Hematopoietic multipotent progenitor cell treated with erythropoietin and hydrocortisone succinate and interleukin-3 and kit ligand, for 6 days (in vitro differentiated cells): ENCODE data around the gene NAV1.
A peak's percentile ranks its signal among the peaks of the same experiment; 100 is the strongest.
"Not testable (repeated sequence)": the region's sequence is repeated elsewhere in the genome, so short reads cannot be mapped to it uniquely, and the experiment has no call there.

Experiments used
- DNase-seq: peaks from one replicate; pipeline ENCODE4 v3.0.0-alpha.2; 2015

NAV1 gene

GRCh38 chr1:201565771-201566528 is 27.0 kb downstream of the NAV1 start:
- DNase-seq, result no peak

DNA sequence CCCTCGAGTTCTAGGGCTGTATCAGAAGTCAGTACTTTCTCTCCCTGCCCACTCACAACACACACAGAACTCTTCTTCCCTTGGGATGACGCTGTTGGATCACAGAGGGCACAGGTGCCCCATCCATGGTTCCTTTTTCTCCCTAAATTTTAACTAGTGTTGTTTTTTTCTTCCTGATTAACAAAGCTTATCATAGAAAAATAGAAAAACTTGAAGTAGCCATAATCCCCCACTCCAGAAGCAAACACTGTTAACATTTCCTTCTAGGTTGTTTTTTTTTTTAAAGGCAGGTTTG is 27.5 kb downstream of the NAV1 start:
- no peak for DNase-seq

DNA sequence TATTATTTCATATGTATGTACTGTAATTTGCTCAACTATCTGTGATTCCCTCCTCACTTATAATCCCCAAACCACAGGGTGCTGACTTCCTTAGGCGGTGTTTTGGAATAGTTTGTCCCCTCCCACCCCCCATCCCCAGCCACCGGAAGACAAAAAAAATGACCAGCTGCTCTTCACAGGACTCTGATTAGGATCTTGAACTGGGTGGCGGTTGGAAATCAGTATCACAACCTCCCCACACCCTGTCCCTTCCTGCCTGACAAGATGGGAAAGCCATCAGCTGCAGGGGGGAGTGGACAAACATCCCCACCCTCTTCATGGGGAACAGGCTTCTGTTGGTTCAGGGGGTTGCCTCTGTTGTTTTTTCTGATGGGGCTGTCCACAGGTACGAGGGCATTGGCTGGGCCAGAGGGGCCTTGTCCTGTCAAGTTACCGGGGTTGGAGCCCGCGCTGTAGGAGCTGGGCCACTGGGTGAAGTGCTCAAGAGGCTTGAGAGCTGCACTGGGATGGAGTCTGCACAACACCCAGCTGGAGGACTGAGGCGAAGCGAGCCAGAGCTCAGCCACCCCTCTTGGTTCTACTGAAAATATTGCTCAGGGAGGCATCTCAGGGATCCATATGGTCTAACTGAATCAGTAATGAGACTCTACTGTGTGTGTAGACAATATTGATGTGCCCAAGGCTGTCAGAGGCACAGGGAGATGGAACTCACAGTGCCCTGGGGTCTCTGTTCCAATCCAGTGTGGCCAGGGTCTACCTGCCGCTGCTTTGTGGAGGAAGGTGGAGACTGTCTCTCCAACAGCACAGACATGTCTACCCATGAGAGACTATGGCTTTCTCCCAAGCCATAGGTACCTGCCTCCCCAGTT is 28.2 kb downstream of the NAV1 start:
- peak; percentile 58 for DNase-seq

DNA sequence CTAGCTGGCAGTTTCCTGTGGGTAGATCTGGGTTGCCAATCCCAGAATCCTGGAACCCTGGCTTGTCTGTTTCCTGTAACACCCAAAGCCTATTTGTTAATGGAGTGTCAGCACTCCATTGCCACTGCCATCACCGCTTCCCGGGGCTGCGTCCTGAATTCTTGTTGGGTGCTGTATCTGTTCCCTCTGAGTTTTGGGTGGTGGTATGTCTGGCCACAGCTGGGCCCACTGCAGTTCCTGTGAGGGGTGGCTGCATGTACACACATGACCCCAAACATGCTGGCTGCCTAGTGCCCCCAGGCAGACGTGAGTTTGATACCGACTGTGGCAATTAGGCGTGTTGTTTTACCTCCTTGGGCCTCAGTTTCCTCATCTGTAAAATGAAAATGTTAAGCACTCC is 29.3 kb downstream of the NAV1 start:
- no peak for DNase-seq

GRCh38 chr1:201568859-201569294 is 29.9 kb downstream of the NAV1 start:
- peak; percentile 12 for DNase-seq

GRCh38 chr1:201570181-201570885 is 31.4 kb downstream of the NAV1 start:
- DNase-seq, result no peak

GRCh38 chr1:201570886-201571624 is 32.1 kb downstream of the NAV1 start:
- peak; percentile 75 for DNase-seq

GRCh38 chr1:201573030-201573429 is 34.1 kb downstream of the NAV1 start:
- no peak for DNase-seq

DNA sequence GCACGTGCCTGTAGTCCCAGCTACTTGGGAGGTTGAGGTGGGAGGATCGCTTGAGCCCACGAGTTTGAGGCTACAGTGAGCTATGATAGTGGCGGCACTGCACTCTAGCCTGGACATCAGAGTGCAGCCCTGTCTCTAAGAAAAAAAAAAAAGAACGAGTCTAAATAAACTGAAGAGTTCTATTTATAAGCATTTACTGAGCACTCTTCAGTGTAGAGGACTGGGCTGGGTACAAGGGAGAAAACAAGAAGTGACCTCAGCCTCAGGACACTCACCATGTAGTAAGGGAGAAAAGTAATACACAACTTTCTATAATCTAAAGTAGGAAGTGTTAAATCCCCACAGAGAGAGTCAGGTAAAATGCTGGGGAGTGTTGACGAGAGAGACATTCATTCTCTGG is 35.0 kb downstream of the NAV1 start:
- DNase-seq, result no peak

DNA sequence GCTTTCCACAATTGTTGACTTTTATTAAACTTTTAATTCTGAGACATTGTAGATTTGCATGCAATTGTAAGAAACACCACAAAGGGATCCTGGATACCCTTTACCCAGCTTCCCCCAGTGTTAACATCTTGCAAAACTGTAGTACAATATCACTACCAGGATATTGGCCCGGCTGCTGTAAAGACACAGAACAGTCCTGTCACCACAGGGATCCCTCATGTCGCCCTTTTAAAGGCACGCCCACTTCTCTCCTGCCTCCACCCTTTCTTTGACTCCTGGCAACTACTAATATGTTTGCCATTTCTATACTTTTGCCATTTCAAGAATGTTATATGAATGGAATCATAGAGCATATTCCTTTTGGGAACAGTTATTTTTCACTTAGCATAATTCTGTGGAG is 37.0 kb downstream of the NAV1 start:
- DNase-seq, result no peak

GRCh38 chr1:201576914-201577313 is 38.0 kb downstream of the NAV1 start:
- DNase-seq, result no peak

GRCh38 chr1:201578008-201578888 is 39.3 kb downstream of the NAV1 start:
- DNase-seq, result peak; percentile 85

GRCh38 chr1:201581371-201581770 is 42.4 kb downstream of the NAV1 start:
- DNase-seq, result not testable (repeated sequence)

DNA sequence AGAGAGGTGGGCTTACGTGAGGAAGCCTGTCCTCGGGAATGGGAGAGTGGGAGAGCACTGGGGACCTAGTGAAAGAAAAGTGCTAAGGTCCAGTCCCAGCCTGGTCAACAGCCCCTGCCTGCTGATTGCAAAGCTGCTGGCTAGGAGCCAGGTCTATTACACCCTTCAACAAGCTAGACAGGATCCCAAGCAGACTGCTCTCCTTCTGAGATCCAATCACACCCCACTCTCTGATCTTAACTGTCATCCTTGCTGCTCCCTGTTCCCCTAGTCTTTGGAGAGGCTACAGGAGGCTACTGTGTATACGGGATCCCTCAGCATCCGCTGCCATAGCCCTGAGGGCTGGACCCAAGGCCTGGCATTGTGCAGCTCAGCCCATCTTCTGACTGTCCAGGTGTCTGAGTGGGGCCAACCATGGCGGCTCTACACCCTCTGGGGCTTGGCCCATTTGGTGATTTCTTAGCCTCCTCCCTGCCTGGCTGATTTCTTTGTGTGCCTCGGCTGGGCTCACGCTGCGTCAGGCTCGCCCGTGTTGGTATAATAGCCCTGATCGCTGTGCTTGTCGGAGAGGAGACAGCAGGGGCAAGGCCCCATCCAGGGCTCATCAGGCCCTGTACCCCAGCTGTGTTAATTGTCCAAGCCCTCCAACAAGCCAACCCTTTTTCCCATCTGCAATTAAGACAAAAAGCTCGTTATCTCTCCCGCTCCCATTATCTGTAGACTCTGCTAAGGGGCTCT is 43.9 kb downstream of the NAV1 start:
- no peak for DNase-seq

DNA sequence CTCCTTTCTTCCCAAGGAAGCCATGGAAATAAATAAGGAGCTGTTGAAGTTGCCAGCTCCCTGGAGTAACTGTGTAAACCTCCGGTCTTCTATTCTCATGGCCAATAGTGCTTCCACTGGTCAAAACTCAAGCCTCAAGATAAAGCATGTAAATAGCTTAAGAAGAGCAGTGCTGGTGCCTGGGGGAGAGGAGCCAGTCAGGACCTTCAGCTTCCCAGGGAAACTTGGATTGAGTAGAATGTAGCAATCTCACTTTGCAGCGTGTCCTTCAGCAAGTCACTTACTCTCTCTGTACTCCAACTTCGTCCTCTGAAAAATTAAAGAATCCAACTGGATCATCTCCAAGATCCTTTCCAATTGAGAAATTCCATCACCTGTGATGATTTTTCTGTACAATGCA is 44.7 kb downstream of the NAV1 start:
- DNase-seq, result no peak

GRCh38 chr1:201584471-201585092 is 45.7 kb downstream of the NAV1 start:
- DNase-seq, result no peak

GRCh38 chr1:201585093-201585483 is 46.2 kb downstream of the NAV1 start:
- no peak for DNase-seq

- DNase-seq, result no peak
Measured at GRCh38 chr1:201585901-201586300, 47.0 kb downstream of the NAV1 start.

- DNase-seq, result no peak
Measured at GRCh38 chr1:201586806-201587205, 47.9 kb downstream of the NAV1 start.

- DNase-seq, result no peak
Measured at GRCh38 chr1:201587729-201588128, 48.8 kb downstream of the NAV1 start.
